H9 (cell line): Measurements from ENCODE around the gene PIP4K2A. TPM values are rescaled to one million over a fixed set of nuclear protein-coding genes. Genes with fewer than 3 reads are reported as not detected.

Source experiments
- DNase-seq: peaks from one replicate; pipeline ENCODE4 v3.0.0-alpha.2; 2017
- H2AFZ ChIP-seq: one replicate; pipeline ENCODE4 v1.6.1; 2013; ENCODE audit warnings: mild to moderate bottlenecking, low read length, control low read depth, moderate library complexity
- H2AK5ac ChIP-seq: 2 replicates; pipeline ENCODE4 v1.6.1; 2013; ENCODE audit warnings: low read length, control low read depth, mixed read lengths; ENCODE audit not compliant: insufficient read length
- H2BK120ac ChIP-seq: one replicate; pipeline ENCODE4 v1.6.1; 2013; ENCODE audit warnings: low read depth, mild to moderate bottlenecking, low read length, control low read depth, inconsistent platforms; ENCODE audit not compliant: poor library complexity, severe bottlenecking
- H2BK12ac ChIP-seq: 2 replicates; pipeline ENCODE4 v1.6.1; 2013; ENCODE audit warnings: low read length, control low read depth, mixed read lengths, low read depth; ENCODE audit not compliant: insufficient read length
- H2BK15ac ChIP-seq: 2 replicates; pipeline ENCODE4 v1.6.1; 2013; ENCODE audit warnings: low read depth, low read length, control low read depth
- H2BK20ac ChIP-seq: one replicate; pipeline ENCODE4 v1.6.1; 2013; ENCODE audit warnings: low read depth, mild to moderate bottlenecking, low read length, control low read depth, inconsistent platforms; ENCODE audit not compliant: poor library complexity, severe bottlenecking
- H2BK5ac ChIP-seq: 2 replicates; pipeline ENCODE4 v1.6.1; 2013; ENCODE audit warnings: low read length, control low read depth, mixed read lengths; ENCODE audit not compliant: insufficient read length
- H3K14ac ChIP-seq: 2 replicates; pipeline ENCODE4 v1.6.1; 2013; ENCODE audit warnings: low read length, control low read depth; ENCODE audit not compliant: insufficient read depth
- H3K18ac ChIP-seq: 2 replicates; pipeline ENCODE4 v1.6.1; 2013; ENCODE audit warnings: low read depth, mild to moderate bottlenecking, mixed read lengths, low read length, control low read depth; ENCODE audit not compliant: insufficient read length
- H3K23ac ChIP-seq: 2 replicates; pipeline ENCODE4 v1.6.1; 2013; ENCODE audit warnings: low read length, control low read depth, mixed read lengths, low read depth; ENCODE audit not compliant: insufficient read length
- H3K23me2 ChIP-seq: 2 replicates; pipeline ENCODE4 v1.6.1; 2013; ENCODE audit warnings: low read depth, mild to moderate bottlenecking, mixed read lengths, low read length, control low read depth; ENCODE audit not compliant: insufficient read length, poor library complexity, severe bottlenecking
- H3K27ac ChIP-seq: 2 replicates; pipeline ENCODE4 v1.5.1; 2013; ENCODE audit warnings: low read length, control low read depth, mixed read lengths, low read depth; ENCODE audit not compliant: insufficient read length
- H3K27me3 ChIP-seq: 2 replicates; pipeline ENCODE4 v1.6.1; 2013; ENCODE audit warnings: low read length, control low read depth, inconsistent platforms; ENCODE audit not compliant: insufficient read depth
- H3K4ac ChIP-seq: 2 replicates; pipeline ENCODE4 v1.6.1; 2013; ENCODE audit warnings: low read depth, mild to moderate bottlenecking, control low read depth, inconsistent platforms, low read length, moderate library complexity
- H3K4me1 ChIP-seq: 2 replicates; pipeline ENCODE4 v1.6.1; 2013; ENCODE audit warnings: low read length, control low read depth, inconsistent platforms; ENCODE audit not compliant: insufficient read depth
- H3K4me2 ChIP-seq: 2 replicates; pipeline ENCODE4 v1.6.1; 2013; ENCODE audit warnings: low read length, control low read depth, mixed read lengths; ENCODE audit not compliant: insufficient read length, insufficient read depth
- H3K56ac ChIP-seq: 2 replicates; pipeline ENCODE4 v1.6.1; 2013; ENCODE audit warnings: low read depth, mild to moderate bottlenecking, mixed read lengths, low read length, control low read depth; ENCODE audit not compliant: insufficient read length
- H3K79me1 ChIP-seq: 2 replicates; pipeline ENCODE4 v1.6.1; 2013; ENCODE audit warnings: low read depth, mild to moderate bottlenecking, moderate library complexity, low read length, control low read depth, inconsistent platforms; ENCODE audit not compliant: insufficient read depth, poor library complexity, severe bottlenecking
- H3K79me2 ChIP-seq: 2 replicates; pipeline ENCODE4 v1.6.1; 2013; ENCODE audit warnings: low read length, control low read depth, inconsistent platforms; ENCODE audit not compliant: insufficient read depth
- H3K9ac ChIP-seq: 2 replicates; pipeline ENCODE4 v1.6.1; 2013; ENCODE audit warnings: low read length, control low read depth, mixed read lengths; ENCODE audit not compliant: insufficient read length; ENCODE audit errors: extremely low read depth
- H3K9me3 ChIP-seq: one replicate; pipeline ENCODE4 v1.6.1; 2013; ENCODE audit warnings: low read depth, low read length, inconsistent platforms; ENCODE audit not compliant: control insufficient read depth
- H3T11ph ChIP-seq: one replicate; pipeline ENCODE4 v1.6.1; 2013; ENCODE audit warnings: mild to moderate bottlenecking, low read length, control low read depth, inconsistent platforms
- H4K20me1 ChIP-seq: one replicate; pipeline ENCODE4 v1.6.1; 2013; ENCODE audit not compliant: control insufficient read depth, insufficient read length, insufficient read depth
- H4K5ac ChIP-seq: 2 replicates; pipeline ENCODE4 v1.6.1; 2013; ENCODE audit warnings: low read depth, mild to moderate bottlenecking, mixed read lengths, low read length, control low read depth; ENCODE audit not compliant: insufficient read length
- H4K8ac ChIP-seq: replicated peaks from 2 replicates; pipeline ENCODE4 v1.6.1; 2013; ENCODE audit warnings: low read length, control low read depth, mixed read lengths, low read depth; ENCODE audit not compliant: insufficient read length
- H4K91ac ChIP-seq: 2 replicates; pipeline ENCODE4 v1.6.1; 2013; ENCODE audit warnings: low read depth, mild to moderate bottlenecking, moderate library complexity, mixed read lengths, low read length, control low read depth; ENCODE audit not compliant: insufficient read length
- H3K27ac Mint-ChIP-seq, 3 experiments: 2 replicates in 2 of 3; 3 replicates in 1 of 3; pipeline ENCODE4 v1.8.0; 2020 to 2021; ENCODE audit warnings: mixed read lengths in 3 of 3, mild to moderate bottlenecking in 1 of 3, moderate library complexity in 1 of 3
- H3K27me3 Mint-ChIP-seq: 2 replicates; pipeline ENCODE4 v1.8.0; 2021; ENCODE audit warnings: low read depth, mild to moderate bottlenecking, moderate library complexity, mixed read lengths
- H3K36me3 Mint-ChIP-seq, 3 experiments: 2 replicates in 2 of 3; 3 replicates in 1 of 3; pipeline ENCODE4 v1.8.0; 2020 to 2021; ENCODE audit warnings: low read depth in 3 of 3, mixed read lengths in 3 of 3; ENCODE audit not compliant: insufficient read depth in 1 of 3
- H3K4me1 Mint-ChIP-seq, 2 experiments: 2 replicates each; pipeline ENCODE4 v1.8.0; 2020; ENCODE audit warnings: mixed read lengths in 2 of 2
- H3K4me3 Mint-ChIP-seq, 2 experiments: 2 replicates in 1 of 2; 3 replicates in 1 of 2; pipeline ENCODE4 v1.8.0; 2020 to 2021; ENCODE audit warnings: mild to moderate bottlenecking in 2 of 2, mixed read lengths in 2 of 2, moderate library complexity in 1 of 2
- H3K9me3 Mint-ChIP-seq, 2 experiments: 2 replicates in 1 of 2; 3 replicates in 1 of 2; pipeline ENCODE4 v1.8.0; 2020; ENCODE audit warnings: mild to moderate bottlenecking in 2 of 2, mixed read lengths in 2 of 2, moderate library complexity in 1 of 2
- CTCF ChIP-seq: fragments of 200-600 bp; sonication (generic); conservative IDR thresholded peaks from 3 replicates; pipeline ENCODE4 v1.8.0; 2021; ENCODE audit warnings: antibody characterized with exemption, mild to moderate bottlenecking
- WGBS: extraction: QIAGEN DNeasy Blood & Tissue Kit; methylation state at CpG from one replicate; pipeline ENCODE4 v1.1.7; 2013; ENCODE audit warnings: missing lambda C conversion rate, low lambda C conversion rate, mixed read lengths; ENCODE audit not compliant: insufficient read length; ENCODE audit errors: extremely low coverage; 5-methylcytosine and 5-hydroxymethylcytosine counted together
- total RNA-seq: library from RNA; stranded (reverse); gene quantifications from 2 replicates; pipeline ENCODE4 v1.2.1, GENCODE V29; 2021

The PIP4K2A gene
- total RNA-seq, 1 experiment from 2014 or later: 33.6 TPM

DNA sequence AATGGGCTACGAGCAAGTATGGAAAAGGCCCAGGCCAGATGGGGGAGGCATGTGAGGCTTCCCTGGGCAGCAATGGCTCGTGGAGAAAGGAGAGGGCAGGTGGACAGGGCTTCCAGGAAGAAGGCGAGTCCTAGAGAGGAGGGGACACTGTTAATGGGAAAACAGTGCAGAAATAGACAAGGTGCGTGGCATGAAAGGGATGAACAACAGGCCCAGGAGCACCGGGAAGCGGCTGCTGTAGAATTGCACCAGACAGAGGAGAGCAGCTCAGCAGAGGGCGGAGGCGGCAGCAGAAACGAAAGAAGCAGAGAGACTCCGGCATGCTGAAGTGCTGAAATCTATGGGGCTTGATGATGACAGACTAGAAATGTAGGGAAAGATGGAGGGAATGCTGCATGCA, 102.1 kb downstream of the PIP4K2A start:
- Histone ChIP-seq H3K9ac (no peak overlapping the region), H3K79me1 (no peaks in the 10 kb centered on the region), H2AK5ac (no peak overlapping the region), H3T11ph (no peak overlapping the region), H3K14ac (no peak overlapping the region; the same call in 1 of the 2 replicates), H3K4me2 (no peak overlapping the region), H3K23ac (no peak overlapping the region), H3K18ac (peak overlapping the region; percentile 21), H3K9me3 (no peaks in the 10 kb centered on the region), H4K91ac (no peak overlapping the region), H2BK20ac (no peak overlapping the region), H3K4ac (no peak overlapping the region), H3K56ac (no peak overlapping the region), H2BK15ac (no peak overlapping the region), H2BK120ac (no peak overlapping the region), H2AFZ (no peak overlapping the region), H3K23me2 (no peaks in the 10 kb centered on the region), H4K20me1 (no peaks in the 10 kb centered on the region), H3K79me2 (peaks cover 3% of the 10 kb centered on the region; the same call in 1 of the 2 replicates), H2BK5ac (no peak overlapping the region), H3K27ac (no peak overlapping the region), H2BK12ac (no peak overlapping the region), H4K5ac (no peak overlapping the region), H3K4me1 (peaks cover 16% of the 10 kb centered on the region), H3K27me3 (no peaks in the 10 kb centered on the region), H4K8ac (no peak overlapping the region)
- Mint-ChIP-seq H3K27ac (peak overlapping the region in 2 of 3 experiments; percentile 15 to 65; a peak in 2 of 7 replicates), H3K36me3 (peaks cover 28 to 48% (median 40%) of the 10 kb centered on the region in 3 experiments), H3K4me1 (peaks cover 61% of the 10 kb centered on the region in 2 experiments), H3K9me3 (peaks cover 6 to 13% of the 10 kb centered on the region in 2 experiments; a peak in 2 of 5 replicates), H3K4me3 (no peak overlapping the region), H3K27me3 (no peaks in the 10 kb centered on the region; the same call in 1 of the 2 replicates)
- no CpG with 5 or more reads among the region's 10 CpGs for WGBS
- no peak for DNase-seq
- no peak for TF ChIP-seq CTCF
